GM12878 (cell line): ENCODE data around the gene SEPTIN10. TPM values are rescaled to one million over a fixed set of nuclear protein-coding genes. Genes with fewer than 3 reads are reported as not detected.

Experiments
- ATAC-seq: fragments of 200-7000 bp; cut with Tn5 transposase; 3 replicates; pipeline ENCODE4 v1.9.1; 2020; ENCODE audit warnings: mild to moderate bottlenecking, moderate library complexity
- BruUV-seq: library from RNA; stranded (reverse); fragments of 400-500 nt; replicated peaks from 2 replicates; lab custom pipeline; 2021; lab: Mats Ljungman, UMichigan
- CTCF ChIA-PET: fragments of 300-600 bp; sonication (Branson Sonifier 250); formaldehyde crosslinking; extraction: SDS; loops from one replicate; lab custom pipeline; 2021; ENCODE audit warnings: inconsistent platforms; lab: Yijun Ruan, JAX
- POLR2A ChIA-PET: fragments of 350-600 bp; formaldehyde crosslinking; extraction: SDS; loops from one replicate; lab custom pipeline; 2021; ENCODE audit warnings: inconsistent platforms; lab: Charles Lee
- RAD21 ChIA-PET: fragments of 300-600 bp; sonication (Branson Sonifier 250); formaldehyde crosslinking; loops from one replicate; lab custom pipeline; 2023; ENCODE audit warnings: antibody characterized with exemption; ENCODE audit not compliant: unreplicated experiment; lab: Charles Lee
- SMC1A ChIA-PET: fragments of 300-600 bp; sonication (Branson Sonifier 250); formaldehyde crosslinking; loops from one replicate; lab custom pipeline; 2023; ENCODE audit not compliant: unreplicated experiment, uncharacterized antibody; lab: Charles Lee
- DNase-seq: peaks from one replicate; pipeline ENCODE4 v3.0.0-alpha.2; 2011; ENCODE audit warnings: low read depth, low spot score
- FAIRE-seq: peaks from 3 replicates; lab custom pipeline; 2011; peaks lifted over from hg19 to GRCh38; lab: Jason Lieb, UNC
- H2AFZ ChIP-seq: 2 replicates; pipeline ENCODE4 v1.6.0; 2011; ENCODE audit warnings: low read depth, low read length, control low read depth; ENCODE audit not compliant: control insufficient read depth
- H3K27ac ChIP-seq: 2 replicates; pipeline ENCODE4 v1.5.1; 2011; ENCODE audit warnings: control low read depth; ENCODE audit not compliant: control insufficient read depth, insufficient read depth
- H3K27me3 ChIP-seq, 2 experiments: replicated peaks in 1 of 2; 2 replicates each; pipeline versions ENCODE4 v1.6.0 to v1.6.1; 2011; ENCODE audit warnings: low read length in 1 of 2; ENCODE audit not compliant: control insufficient read depth in 2 of 2, insufficient read depth in 2 of 2
- H3K36me3 ChIP-seq, 2 experiments: 2 replicates each; pipeline ENCODE4 v1.5.1; 2011; ENCODE audit warnings: low read length in 1 of 2; ENCODE audit not compliant: control insufficient read depth in 2 of 2, insufficient read depth in 2 of 2
- H3K4me1 ChIP-seq: 2 replicates; pipeline ENCODE4 v1.6.1; 2011; ENCODE audit warnings: mild to moderate bottlenecking, low read length, moderate library complexity, mixed read lengths; ENCODE audit not compliant: control insufficient read depth, insufficient read depth
- H3K4me2 ChIP-seq: 2 replicates; pipeline ENCODE4 v1.6.0; 2011; ENCODE audit warnings: control low read depth; ENCODE audit not compliant: control insufficient read depth, insufficient read depth
- H3K4me3 ChIP-seq: fragments of 200-600 bp; sonication (generic); 2 replicates; pipeline ENCODE4 v1.5.1; 2016
- H3K79me2 ChIP-seq: 2 replicates; pipeline ENCODE4 v1.6.0; 2011; ENCODE audit warnings: low read length; ENCODE audit not compliant: control insufficient read depth, insufficient read depth
- H3K9ac ChIP-seq: 2 replicates; pipeline ENCODE4 v1.8.0; 2011; ENCODE audit warnings: low read length, control low read depth, mixed read lengths; ENCODE audit not compliant: control insufficient read depth, insufficient read depth
- H3K9me3 ChIP-seq: replicated peaks from 3 replicates; pipeline ENCODE4 v1.5.1; 2011; ENCODE audit warnings: mild to moderate bottlenecking, low read length; ENCODE audit not compliant: control insufficient read depth, insufficient read depth
- H4K20me1 ChIP-seq: 2 replicates; pipeline ENCODE4 v1.6.0; 2011; ENCODE audit not compliant: control insufficient read depth, insufficient read depth
- BRCA1 ChIP-seq: IDR thresholded peaks from 2 replicates; pipeline ENCODE4 v1.6.1; 2011; ENCODE audit warnings: low read depth, low read length, improper control_type of control experiment
- CBFB ChIP-seq: IDR thresholded peaks from 2 replicates; pipeline ENCODE4 v1.6.1; 2016; ENCODE audit warnings: antibody characterized with exemption, low read depth
- CHD1 ChIP-seq: IDR thresholded peaks from 2 replicates; pipeline ENCODE4 v1.6.1; 2012; ENCODE audit warnings: low read depth, low read length, improper control_type of control experiment
- DPF2 ChIP-seq: fragments of 450-650 bp; IDR thresholded peaks from 2 replicates; pipeline ENCODE4 v1.6.1; 2017; ENCODE audit warnings: mild to moderate bottlenecking
- FOS ChIP-seq: IDR thresholded peaks from 3 replicates; pipeline ENCODE4 v1.6.1; 2011; ENCODE audit warnings: borderline replicate concordance; ENCODE audit not compliant: insufficient read length; ENCODE audit errors: extremely low read depth
- IKZF2 ChIP-seq, 2 experiments: fragments of 450-650 bp; IDR thresholded peaks; 2 replicates each; pipeline ENCODE4 v1.6.1; 2017; ENCODE audit warnings: mild to moderate bottlenecking in 2 of 2, moderate library complexity in 2 of 2
- MEF2A ChIP-seq: IDR thresholded peaks from 2 replicates; pipeline ENCODE4 v1.6.1; 2011; ENCODE audit warnings: low read depth, mild to moderate bottlenecking, low read length, moderate library complexity; ENCODE audit not compliant: insufficient read depth
- MEF2B ChIP-seq: fragments of 450-650 bp; IDR thresholded peaks from 2 replicates; pipeline ENCODE4 v1.6.1; 2018; ENCODE audit warnings: mild to moderate bottlenecking, moderate library complexity; ENCODE audit not compliant: partially characterized antibody, poor library complexity, severe bottlenecking
- MYB ChIP-seq: fragments of 150-350 bp; IDR thresholded peaks from 2 replicates; pipeline ENCODE4 v1.6.1; 2014; ENCODE audit warnings: mild to moderate bottlenecking, low read depth, low read length, borderline replicate concordance
- NFYB ChIP-seq: IDR thresholded peaks from 2 replicates; pipeline ENCODE4 v1.6.1; 2011; ENCODE audit warnings: low read depth, mild to moderate bottlenecking, low read length, improper control_type of control experiment, moderate library complexity; ENCODE audit not compliant: insufficient read depth
- RBBP5 ChIP-seq: fragments of 200-600 bp; sonication (generic); conservative IDR thresholded peaks from 2 replicates; pipeline ENCODE4 v1.6.1; 2016
- RELA ChIP-seq: fragments of 450-650 bp; IDR thresholded peaks from 2 replicates; pipeline ENCODE4 v1.8.0; 2014; ENCODE audit warnings: borderline replicate concordance; ENCODE audit not compliant: partially characterized antibody
- SMARCA5 ChIP-seq: fragments of 450-650 bp; IDR thresholded peaks from 2 replicates; pipeline ENCODE4 v1.6.1; 2017; ENCODE audit warnings: mild to moderate bottlenecking
- YBX1 ChIP-seq: fragments of 450-650 bp; IDR thresholded peaks from 2 replicates; pipeline ENCODE4 v1.6.1; 2016; ENCODE audit warnings: antibody characterized with exemption
- ZNF24 ChIP-seq: fragments of 450-650 bp; IDR thresholded peaks from 2 replicates; pipeline ENCODE4 v1.6.1; 2017; ENCODE audit warnings: antibody characterized with exemption, mild to moderate bottlenecking
- WGBS: methylation state at CpG from one replicate; pipeline ENCODE4 v1.1.6; 2016; ENCODE audit warnings: low lambda C conversion rate; ENCODE audit not compliant: insufficient replicate concordance, insufficient coverage; ENCODE audit errors: missing lambda C conversion rate; 5-methylcytosine and 5-hydroxymethylcytosine counted together
- in situ Hi-C: fragments of 300-500 bp; cut with MboI; formaldehyde crosslinking; loops from 9 replicates; pipeline ENCODE4 v1.14.3; 2018; ENCODE audit warnings: mixed read lengths
- intact Hi-C: fragments of 100-400 bp; cut with micrococcal nuclease; formaldehyde crosslinking; loops from one replicate; pipeline ENCODE4 v1.14.2; 2022; ENCODE audit not compliant: unreplicated experiment
- polyA plus RNA-seq, 11 experiments: library from polyadenylated mRNA; depleted of rRNA in 4 of 11; unstranded in 6 of 11; stranded (reverse) in 5 of 11; fragments of >200 nt; fragmentation: Nextera tagmentation in 4 of 11; fragmentation: Illumina TruSeq in 1 of 11; extraction: Ambion mirVana in 4 of 11; extraction: Trizol in 1 of 11; gene quantifications; 1 replicate in 1 of 11; 2 replicates in 10 of 11; pipeline versions ENCODE4 v1.2.1 to v1.2.3, GENCODE V29; 2011 to 2016; ENCODE audit warnings: inconsistent platforms in 2 of 11, missing spikeins in 2 of 11, low read depth in 1 of 11
- total RNA-seq, 4 experiments: library from RNA; depleted of rRNA in 3 of 4; stranded (reverse); fragments of >200 nt in 3 of 4; fragmentation: Illumina TruSeq in 1 of 4; extraction: Trizol in 1 of 4; gene quantifications; 2 replicates each; pipeline versions ENCODE4 v1.2.1 to v1.2.3, GENCODE V29; 2013 to 2021
- TF ChIP-seq, protein P1 (sequence below): fragments of 450-650 bp; IDR thresholded peaks from 2 replicates; pipeline ENCODE4 v1.6.1; 2014; ENCODE audit warnings: mild to moderate bottlenecking
- TF ChIP-seq, protein P2 (sequence below): IDR thresholded peaks from 2 replicates; pipeline ENCODE4 v1.6.1; 2011; ENCODE audit warnings: mild to moderate bottlenecking, low read depth, low read length, moderate library complexity; ENCODE audit not compliant: insufficient replicate concordance
- TF ChIP-seq, protein P3 (sequence below): fragments of 450-650 bp; IDR thresholded peaks from 2 replicates; pipeline ENCODE4 v1.6.1; 2016; ENCODE audit warnings: mild to moderate bottlenecking

The SEPTIN10 gene
- total and polyA plus RNA-seq, 10 of the 15 experiments (the other 5 are each of a cell fraction or from before 2014, with no cell fraction given): 20.2 to 132 (median 62.7) TPM

DNA sequence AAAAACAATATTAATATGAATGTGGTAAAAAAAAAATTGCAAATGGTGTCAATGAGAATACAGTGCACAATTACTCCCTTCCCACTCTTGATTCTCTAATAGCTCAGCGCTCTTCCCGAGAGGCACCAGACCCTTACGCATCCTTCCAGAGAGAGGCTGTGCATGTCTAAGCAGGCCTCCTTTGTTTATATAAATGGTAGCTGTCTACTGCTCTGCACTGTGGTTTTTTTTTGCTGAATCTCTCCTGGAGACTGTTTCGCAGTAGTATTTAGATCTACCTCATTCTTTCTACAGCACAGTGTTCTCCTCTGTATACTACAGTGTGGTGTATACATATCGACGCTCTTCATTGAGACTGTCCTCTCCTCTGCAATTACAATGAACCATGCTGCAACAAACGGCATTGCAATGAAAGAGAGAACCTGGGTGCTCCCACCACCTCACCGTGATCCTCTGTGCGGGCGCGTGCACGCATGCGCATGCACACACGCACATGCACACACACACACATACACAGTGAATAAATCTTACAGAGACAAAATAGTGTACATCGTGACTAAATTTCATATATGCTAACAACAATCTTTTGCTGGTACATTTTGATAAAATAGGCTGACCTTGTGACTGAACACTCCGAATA lies 19.4 kb downstream of the SEPTIN10 start (continued):
- TF ChIP-seq, protein P1, sequence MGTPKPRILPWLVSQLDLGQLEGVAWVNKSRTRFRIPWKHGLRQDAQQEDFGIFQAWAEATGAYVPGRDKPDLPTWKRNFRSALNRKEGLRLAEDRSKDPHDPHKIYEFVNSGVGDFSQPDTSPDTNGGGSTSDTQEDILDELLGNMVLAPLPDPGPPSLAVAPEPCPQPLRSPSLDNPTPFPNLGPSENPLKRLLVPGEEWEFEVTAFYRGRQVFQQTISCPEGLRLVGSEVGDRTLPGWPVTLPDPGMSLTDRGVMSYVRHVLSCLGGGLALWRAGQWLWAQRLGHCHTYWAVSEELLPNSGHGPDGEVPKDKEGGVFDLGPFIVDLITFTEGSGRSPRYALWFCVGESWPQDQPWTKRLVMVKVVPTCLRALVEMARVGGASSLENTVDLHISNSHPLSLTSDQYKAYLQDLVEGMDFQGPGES: no peak
- TF ChIP-seq RBBP5: no peak
- TF ChIP-seq FOS: no peak
- no peak for TF ChIP-seq IKZF2 (IDR thresholded peaks at IDR 0.05)
- TF ChIP-seq CHD1: no peak
- no peak for TF ChIP-seq CBFB
- TF ChIP-seq DPF2: no peak
- no peak for TF ChIP-seq SMARCA5
- no peak for TF ChIP-seq YBX1
- TF ChIP-seq RELA: no peak
- no peak for TF ChIP-seq MYB
- no peak for TF ChIP-seq BRCA1

DNA sequence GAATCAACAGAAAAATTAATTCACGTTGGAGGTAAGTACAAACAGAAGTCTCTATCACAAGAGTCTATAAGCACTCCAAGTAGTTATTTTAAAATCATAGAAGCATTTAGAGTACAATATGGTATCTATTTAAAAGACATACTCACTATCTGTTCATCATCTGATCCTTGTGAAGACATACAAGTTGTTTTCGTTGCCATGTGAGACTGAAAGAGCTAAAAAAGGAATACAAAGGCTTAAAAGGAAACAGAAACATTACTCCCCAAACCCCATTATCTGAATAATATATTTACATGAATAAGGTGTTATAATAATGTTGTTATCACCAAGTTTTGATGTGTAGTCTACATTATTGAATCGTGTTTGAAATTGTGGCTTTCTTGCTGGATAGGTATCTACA lies 20.9 kb downstream of the SEPTIN10 start:
- ChIA-PET CTCF (no interaction called here), RAD21 (no interaction called here), POLR2A (interaction anchor here (0.9 kb wide), 1 partner anchor 8 kb away, joined by 6 read pairs; no protein-coding TSS in a partner anchor), SMC1A (interaction anchor here (1.4 to 6.4 kb wide), 3 partner anchors 9 to 17 kb away, joined by 3 to 74 read pairs (median 3); no protein-coding TSS in a partner anchor)
- no peak for DNase-seq
- WGBS: 49% methylated on average over 3 of the region's 3 CpGs
- Histone ChIP-seq H3K27me3 (no peaks in the 10 kb centered on the region), H3K9me3 (no peaks in the 10 kb centered on the region; the same call in 2 of the 3 replicates), H3K4me1 (peaks cover 16% of the 10 kb centered on the region), H3K4me3 (no peak overlapping the region), H3K79me2 (peaks cover 26% of the 10 kb centered on the region), H4K20me1 (no peaks in the 10 kb centered on the region), H3K4me2 (0 out of 2 replicates have a peak overlapping the region, but pooled peaks have one; percentile 8), H2AFZ (no peak overlapping the region), H3K9ac (no peak overlapping the region), H3K27ac (0 out of 2 replicates have a peak overlapping the region, but pooled peaks have one; percentile 15), H3K36me3 (no peaks in the 10 kb centered on the region; a peak in 2 of 4 replicates)
- in situ Hi-C loops: no loop called here
- intact Hi-C loops: no loop called here
- TF ChIP-seq NFYB: no peak
- TF ChIP-seq, protein P2, sequence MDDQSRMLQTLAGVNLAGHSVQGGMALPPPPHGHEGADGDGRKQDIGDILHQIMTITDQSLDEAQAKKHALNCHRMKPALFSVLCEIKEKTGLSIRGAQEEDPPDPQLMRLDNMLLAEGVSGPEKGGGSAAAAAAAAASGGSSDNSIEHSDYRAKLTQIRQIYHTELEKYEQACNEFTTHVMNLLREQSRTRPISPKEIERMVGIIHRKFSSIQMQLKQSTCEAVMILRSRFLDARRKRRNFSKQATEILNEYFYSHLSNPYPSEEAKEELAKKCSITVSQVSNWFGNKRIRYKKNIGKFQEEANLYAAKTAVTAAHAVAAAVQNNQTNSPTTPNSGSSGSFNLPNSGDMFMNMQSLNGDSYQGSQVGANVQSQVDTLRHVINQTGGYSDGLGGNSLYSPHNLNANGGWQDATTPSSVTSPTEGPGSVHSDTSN: no peak
- no peak for TF ChIP-seq FOS
- no peak for TF ChIP-seq ZNF24
- TF ChIP-seq, protein P3, sequence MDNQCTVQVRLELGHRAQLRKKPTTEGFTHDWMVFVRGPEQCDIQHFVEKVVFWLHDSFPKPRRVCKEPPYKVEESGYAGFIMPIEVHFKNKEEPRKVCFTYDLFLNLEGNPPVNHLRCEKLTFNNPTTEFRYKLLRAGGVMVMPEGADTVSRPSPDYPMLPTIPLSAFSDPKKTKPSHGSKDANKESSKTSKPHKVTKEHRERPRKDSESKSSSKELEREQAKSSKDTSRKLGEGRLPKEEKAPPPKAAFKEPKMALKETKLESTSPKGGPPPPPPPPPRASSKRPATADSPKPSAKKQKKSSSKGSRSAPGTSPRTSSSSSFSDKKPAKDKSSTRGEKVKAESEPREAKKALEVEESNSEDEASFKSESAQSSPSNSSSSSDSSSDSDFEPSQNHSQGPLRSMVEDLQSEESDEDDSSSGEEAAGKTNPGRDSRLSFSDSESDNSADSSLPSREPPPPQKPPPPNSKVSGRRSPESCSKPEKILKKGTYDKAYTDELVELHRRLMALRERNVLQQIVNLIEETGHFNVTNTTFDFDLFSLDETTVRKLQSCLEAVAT: no peak
- TF ChIP-seq MEF2A: 0 out of 2 replicates have a peak, but pooled peaks have one; percentile 10
- TF ChIP-seq MEF2B: peak; percentile 57
- FAIRE-seq: no peak
- TSS peak; percentile 36 for BruUV-seq
- ATAC-seq: peak; percentile 42
